ENCODE data around the gene STARD10.

Gene STARD10

DNA sequence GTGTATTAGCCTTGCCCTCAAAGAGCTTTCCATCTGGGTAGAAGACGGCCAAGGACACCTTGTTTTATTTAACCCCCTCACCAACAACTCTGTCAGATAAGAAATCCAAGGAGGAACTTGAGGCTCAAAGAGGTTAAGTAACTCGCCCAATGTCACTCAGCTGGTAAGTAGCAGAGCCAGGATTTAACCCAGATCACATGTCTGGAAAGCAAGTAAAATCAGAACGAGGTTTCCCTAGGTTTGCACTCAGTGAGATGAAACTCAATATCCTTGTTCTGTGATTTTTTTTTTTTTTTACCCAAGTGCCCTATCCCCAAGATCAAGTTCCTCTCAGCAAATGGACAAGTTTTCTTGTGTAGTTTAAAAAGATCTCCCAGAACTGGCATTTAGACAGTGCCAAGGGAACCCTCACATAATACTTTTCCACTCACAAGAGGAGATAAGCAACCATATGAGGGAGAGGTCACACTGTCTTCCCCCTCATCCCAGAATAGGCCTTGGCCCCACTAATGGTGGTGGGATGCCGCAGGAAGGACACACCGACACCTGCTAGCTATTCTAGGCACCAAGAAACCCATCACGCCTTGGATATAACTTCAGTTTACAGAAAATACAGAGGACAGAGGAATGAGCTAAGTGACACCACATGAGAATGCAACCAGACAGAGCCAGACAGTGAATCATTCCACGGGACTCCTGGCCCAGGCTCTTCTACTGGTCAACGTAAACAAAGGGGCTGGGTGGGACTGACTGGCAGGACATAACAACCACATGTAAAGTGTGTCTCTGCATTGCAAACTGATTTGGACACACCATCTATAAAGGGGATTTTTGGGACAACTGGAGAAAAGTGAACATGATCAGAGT, 33.1 kb downstream of the STARD10 start:
- no peak for DNase-seq

DNA sequence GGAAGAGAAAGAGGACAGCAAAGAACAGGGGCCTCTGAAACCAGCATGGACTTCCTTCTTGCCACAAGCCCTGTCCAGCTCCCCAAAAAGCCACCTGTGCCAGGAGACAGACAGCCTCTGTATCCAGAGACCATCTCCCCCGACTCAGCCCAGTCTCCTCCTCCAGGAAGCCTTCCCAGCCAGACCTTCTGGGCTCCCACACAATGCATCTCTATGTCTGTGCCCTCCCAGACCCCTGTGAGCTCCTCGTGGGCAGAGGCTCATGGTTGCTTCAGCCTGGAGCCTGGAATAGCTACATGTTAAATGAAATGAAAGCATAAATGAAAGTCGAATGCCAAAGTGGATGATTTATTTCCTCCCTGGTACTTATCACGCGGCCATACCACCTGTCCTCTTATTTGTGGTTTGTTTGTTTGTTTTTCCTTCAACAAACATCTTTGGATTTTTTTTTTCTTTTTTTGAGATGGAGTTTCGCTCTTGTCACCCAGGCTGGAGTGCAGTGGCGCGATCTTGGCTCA, 34.3 kb downstream of the STARD10 start:
- DNase-seq: peak; percentile 54

DNA sequence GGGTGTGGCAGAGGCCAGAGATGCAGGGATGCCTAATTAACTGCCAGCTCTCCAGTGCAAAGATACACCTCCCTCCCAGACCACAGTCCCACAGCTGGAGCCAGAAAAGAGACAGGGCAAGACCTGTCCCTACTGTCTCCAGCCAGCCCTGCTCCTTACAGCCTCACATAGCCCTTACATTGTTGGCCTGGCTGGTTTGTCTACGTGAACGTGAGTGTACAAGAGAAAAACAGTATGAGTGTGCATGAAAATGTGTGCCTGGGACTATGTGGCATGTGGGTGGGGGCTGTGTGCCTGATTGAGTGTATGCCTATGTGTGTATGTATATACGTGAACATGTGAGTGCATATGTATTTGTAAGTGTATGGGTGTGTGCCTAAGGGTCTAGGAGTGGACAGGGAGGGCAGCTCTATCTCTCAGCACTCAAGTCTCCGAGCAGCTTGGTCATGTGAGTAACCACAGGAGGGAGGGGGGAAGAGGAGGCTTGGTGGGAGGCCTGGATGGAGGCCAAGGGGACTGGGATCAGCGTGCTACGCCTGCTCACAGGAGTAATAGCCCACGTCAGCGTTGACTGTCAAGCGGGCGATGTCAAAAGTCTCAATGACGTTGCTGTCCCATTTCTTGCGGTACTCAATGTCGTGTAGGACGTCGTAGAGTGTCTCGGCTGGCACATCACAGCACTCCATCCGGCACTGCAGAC, 35.0 kb downstream of the STARD10 start:
- DNase-seq: peak; percentile 71

DNA sequence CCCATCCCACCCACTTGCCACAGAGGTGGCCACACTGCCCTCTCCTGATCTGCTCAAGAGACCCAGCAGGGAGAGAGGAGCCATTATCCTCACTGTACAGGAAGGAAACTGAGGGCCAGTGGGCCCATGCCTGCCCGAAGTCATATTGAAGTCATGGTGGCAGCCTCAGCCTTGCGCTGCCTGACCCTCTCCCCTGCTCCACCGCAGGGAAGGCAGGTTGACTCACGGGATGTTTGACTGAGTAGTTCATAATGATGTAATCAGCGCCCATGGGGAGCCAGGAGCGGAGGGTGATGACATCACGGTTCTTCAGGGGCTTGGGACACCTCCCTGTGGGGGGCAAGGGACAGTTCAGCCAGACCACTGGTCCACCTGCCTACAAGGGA, 35.5 kb downstream of the STARD10 start:
- DNase-seq: no peak

DNA sequence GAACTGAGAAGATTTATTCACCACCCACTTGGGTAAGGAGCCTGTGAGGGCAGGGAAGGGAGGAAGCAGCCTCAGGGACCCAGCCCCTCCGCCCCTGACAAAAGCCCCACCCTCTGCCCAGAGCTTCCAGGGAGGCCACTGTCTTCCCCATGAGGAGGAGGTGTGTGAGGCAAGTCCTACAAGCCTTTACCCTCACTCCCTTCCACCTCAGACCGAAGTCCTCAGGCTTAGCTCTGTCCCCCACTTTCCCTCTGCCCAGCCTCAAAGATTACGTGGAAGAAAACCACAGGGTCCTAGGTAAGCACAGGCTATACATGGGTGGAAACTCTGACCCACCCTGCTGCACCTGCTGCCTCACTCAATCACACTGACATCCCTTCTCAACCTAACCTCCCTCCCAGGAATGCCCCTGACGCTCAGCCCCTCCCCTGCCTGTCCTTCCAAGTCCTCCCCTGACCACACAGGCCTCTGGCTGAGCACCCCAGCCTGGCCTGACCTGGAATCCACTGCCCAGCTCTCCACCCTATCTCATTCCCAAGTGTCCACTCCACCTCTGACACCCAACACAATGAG, 38.0 kb downstream of the STARD10 start:
- no peak for DNase-seq

DNA sequence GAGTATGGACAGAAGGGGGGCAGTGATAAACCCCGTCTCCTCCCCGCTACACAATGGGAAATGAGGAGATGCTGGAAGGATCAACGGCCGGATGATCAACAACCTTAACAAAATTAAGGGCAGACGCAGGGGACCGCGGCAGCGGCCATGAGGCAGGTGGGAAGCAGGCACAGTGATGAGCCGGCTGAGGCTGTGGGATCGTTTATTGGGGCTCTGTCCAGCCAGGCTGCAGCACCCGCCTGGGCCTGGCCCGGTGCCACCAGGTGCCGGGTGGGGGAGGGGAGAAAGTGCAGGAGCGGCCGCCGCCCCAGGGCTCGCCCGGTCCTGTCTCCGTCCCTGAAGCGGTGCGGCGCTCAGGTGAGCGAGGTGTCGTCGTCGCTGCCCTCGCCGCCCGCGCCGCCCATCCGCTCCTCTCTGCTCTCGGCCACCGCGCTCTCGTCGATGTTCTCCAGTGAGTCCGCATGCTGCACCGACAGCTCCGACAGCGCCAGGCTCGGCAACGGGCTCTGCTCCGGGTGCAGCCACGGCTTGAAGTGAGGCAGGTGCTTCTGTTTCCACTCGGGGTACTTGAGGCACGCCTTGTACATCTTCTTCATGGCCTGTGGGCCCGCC, 39.2 kb downstream of the STARD10 start:
- no peak for DNase-seq

DNA sequence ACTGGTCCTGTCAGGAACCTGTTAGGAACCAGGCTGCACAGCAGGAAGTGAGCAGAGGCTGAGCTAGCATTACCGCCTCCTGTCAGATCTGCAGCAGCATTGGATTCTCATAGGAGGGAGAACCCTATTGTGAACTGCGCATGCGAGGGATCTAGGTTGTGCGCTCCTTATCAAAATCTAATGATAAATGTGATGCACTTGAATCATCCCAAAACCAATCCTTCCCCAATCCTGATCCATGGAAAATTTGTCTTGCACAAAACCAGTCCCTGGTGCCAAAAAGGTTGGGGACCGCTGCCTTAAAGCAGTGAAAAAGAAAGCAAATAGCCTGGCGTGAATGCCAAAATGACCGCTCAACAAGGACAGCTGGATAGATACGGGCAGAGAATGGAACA, 39.7 kb downstream of the STARD10 start:
- DNase-seq: no peak

DNA sequence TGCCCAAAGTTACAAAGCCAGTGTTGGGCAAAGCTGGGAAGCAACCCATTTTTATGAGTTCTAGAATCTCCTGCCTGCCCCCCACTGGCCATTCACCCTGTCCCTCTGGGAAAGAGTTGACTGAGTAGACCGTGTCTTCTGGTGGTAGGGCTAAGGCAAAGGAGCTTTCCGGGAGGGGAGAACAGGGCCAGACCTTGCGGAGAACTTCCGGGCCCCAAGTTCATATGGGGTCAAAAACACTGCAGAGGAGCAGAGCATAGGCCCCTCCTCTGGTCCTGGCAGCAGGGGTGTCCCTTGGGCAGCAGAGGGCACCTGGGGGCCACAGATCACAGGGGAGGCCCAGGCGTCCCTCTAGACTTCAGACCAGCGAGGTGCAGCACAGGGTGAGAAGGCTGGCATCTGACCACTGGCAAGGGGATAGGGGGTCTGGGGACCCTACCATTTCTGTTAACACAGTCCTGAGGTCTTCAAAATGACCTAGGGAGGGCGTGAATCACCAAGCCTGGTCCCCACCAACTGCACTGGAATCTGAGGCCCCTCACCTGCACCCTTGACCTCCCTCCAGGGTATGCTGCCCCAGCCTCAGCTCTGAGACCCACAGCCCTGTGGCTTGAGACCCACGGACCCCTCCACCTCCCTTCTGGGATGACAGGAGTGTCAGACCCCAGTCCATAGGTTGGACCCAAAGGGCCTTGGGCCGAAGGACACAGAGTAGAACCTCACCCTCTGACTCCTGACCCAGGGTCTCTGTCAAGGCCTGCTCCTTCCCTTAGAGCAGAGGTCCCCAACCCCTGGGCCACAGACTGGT, 40.3 kb downstream of the STARD10 start:
- no peak for DNase-seq

DNA sequence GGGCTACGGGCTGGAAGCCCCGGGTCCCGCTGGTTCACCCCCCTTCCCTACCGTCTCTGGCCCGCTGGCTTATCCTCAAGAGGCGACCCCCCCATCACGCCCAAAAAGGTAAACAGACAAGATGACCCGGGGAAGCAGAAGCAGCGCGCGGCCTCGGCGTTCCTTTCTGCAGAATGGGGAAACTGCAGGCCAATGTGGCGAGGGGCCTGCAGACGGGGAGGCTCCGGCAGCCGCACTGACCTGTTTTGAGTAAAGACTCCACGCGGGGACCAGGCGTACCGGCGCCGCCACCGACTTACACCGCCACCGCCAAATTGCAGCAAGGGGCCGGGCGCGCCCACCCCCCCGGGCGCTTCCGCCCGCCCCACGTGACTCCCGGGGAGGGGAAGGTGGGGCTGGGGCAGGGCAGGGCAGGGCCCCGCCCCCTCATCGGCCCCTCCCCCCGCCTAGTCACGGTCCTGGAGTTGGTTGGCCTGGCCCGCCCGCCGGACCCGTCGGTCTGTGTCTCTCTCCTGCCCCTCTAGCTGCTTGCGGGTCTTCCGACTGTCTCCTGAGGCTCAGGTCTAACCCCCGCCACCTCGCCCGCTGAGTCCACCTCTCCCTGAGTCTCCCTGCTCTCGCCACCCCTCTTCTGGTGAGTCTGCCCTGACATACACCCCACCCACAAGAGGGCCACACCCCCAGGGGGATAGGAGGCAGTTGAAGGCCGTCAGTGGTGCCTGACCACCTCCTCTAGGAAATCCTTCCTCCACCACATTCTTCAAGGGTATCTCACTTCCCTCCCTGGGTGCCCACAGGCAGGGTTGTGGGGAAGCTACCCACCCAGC, 41.5 kb downstream of the STARD10 start, which contains the start of gene ARAP1:
Gene ARAP1, minus strand, starts transcription at position 321 of the 827 bp plus-strand sequence. CDS start 25,280 bp downstream, outside the sequence.
- DNase-seq: no peak

DNA sequence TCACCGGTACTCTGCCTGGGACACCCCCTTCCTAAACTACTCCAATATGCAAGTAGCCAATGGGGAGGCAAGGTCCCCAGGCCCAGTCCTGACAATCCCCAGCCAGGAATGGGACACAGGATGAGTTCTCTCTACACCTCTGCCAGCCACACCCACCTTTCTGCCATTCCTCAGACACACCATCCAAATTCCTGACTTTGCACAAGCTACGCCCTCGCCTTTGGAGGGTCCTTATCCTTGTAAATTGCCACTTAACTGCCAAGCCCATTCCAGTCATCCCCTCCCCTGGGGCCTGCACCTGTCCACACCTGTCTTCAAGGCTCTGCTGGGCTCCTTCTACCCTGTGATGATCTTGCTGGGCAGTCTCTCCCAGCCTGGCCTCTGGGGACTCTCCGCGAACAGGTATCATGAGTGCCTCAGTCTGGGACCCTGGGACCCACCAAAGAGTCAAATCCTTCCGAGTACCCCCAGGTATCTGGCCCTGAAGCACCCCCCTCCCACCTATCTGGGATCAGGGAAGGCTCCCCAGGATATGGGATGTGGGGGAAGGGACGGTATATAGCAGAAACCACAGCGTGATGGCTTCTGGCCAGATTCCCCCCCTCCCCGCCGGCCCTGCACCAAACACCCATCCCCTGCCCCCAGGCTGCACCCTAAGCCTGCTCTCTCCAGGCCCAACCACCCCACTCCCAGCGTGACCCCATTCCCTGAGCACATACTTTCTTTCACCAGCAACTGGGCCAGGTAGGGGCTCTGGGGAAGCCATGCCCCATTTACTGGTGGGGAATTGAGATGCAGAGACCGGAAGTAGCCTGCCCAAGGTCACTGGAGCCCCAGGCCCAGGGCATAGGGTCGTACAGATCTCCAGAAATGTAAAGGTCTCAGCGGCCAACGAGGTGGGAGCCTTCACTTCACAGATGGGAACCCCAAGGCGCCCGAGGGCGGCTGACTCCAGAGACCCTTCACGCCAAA, 42.4 kb downstream of the STARD10 start:
- no peak for DNase-seq

DNA sequence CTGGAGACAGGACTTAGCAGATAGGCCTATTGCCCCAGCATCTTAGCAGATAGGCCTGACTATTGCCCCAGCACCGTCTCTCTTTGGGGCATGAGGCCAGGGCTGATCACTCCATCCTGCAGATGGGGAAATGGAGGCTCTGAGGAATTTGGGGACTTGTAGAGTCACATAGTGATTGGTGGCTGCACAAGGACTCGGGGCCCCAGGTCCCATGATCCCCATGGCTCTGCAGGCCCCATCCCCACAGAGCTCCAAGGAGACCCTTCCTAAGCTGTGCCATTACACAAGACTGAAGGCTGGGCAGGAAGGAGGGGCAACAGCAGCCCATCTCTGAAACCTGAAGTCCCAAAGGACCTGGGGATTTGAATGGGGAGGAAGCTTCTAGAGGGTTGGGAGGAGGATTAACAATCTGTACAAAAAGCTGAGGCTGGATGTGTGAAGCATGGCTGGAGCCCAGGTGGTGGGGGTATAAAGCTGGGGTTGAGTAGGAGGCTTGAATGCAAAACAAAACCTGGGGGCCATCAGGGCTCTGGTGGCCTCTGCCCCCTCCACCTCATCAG, 43.2 kb downstream of the STARD10 start:
- DNase-seq: no peak

DNA sequence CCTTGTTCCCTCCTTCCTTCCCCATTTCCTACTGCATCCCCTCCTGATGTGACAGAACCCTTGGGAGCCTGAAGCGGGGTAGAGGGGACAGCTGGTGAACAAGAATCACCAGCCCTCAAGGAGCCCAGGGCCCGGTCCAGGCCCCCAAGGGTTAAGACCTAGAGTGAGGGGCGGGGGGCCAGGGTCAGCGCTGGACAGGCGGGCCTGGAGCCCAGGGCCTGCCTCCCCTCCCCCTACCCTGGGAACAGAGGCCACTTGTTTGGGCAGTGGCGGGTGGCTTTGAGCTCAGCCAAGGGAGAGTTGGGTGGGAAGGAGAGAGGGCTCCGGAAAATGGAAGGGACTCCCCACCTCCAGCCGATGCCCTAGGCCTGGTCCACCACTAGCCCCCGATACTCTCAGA, 43.8 kb downstream of the STARD10 start:
- DNase-seq: no peak

DNA sequence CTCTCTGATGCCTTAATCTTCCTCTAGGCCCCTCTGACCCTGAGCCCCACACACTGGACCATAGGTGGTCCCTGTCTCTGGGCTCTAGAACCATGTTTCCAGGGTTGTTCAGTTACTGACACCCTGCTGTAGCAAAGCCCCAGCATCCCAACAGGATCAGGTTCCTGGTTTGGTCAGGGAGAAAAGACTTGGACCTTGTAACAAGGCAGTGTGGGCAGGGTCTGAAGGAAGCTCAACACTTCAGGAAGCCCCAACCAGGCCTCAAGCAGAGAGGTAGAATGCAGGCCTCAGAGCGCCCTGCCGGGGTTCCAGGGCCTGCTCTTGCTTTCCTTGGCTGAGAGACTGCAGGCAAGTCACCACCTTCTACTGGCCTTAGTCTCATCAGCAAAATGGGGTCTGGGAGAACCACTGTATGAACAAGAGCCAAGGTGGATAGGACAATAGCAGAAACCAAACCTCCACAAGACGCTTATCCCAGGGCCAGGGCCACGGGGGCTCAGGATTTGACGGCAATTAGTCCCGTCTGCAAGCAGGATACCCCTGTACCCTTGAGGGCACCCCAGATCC, 46.5 kb downstream of the STARD10 start:
- DNase-seq: no peak

DNA sequence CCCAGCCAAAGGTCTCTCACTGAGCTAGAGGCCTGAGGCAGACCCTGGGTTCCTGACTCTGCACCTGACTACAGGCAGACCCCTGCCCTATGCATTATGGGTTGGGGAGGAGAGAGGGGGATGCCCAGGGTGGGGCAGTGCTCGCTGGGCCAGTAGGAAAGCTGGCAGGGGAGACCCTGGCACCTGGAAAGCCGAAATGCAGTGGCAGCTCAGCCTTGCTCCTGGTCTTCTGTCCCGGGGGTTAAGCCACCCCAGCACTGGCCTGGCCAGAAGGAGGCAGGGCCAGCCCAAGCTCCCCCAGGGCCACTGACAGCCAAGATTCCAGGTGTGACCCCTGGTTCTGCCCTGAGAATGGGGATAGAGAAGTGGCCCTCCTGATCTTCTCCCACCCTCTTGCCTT, 47.0 kb downstream of the STARD10 start:
- no peak for DNase-seq

DNA sequence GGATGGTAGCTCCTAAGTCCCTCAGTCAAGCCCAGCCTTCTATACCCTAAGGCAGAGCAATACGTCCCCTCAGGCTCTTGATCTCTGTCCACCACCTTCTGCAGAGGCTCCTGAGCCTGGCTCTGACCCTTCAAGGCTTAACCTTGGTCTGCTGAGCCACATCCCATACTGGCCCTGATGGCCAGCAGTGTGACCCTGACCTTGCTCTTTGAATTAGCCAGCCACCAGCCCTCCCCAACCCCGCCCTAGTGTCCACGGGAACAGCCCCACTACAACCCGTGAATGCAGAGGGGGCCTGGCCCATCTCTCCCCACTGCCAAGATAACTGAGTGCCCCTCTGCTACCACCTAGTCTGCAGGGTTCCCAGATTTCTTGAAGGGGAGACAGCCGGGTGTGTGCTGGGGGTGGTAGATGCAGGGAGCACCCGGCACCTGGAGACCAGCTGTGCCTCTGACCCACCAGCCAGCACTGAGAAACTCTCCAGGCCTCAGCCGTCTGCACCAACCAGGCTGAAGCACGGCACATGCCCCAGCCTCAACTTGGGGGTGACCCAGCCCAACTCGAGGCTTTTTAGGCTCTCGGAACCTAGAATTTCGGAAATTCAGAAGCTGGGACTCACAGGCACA, 47.8 kb downstream of the STARD10 start:
- no peak for DNase-seq

DNA sequence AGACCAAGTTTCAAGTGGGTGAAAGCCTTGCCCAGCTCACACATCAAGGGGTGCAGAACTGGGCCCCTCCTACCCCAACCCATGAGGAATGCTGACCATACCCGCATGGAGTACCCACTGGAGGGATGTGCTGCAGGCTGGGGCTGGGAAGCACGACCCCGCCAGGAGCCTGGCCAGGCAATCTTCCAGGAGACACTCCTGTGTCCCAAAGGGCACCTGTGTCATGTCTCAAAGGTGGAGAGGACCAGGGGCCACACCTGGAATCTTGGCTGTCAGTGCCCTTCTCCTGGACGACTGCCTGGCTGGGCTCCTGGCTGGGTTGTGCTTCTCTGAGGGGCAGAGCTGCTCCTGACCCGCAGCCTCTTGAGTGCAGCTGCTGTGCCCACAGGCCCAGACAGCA, 48.3 kb downstream of the STARD10 start:
- no peak for DNase-seq

DNA sequence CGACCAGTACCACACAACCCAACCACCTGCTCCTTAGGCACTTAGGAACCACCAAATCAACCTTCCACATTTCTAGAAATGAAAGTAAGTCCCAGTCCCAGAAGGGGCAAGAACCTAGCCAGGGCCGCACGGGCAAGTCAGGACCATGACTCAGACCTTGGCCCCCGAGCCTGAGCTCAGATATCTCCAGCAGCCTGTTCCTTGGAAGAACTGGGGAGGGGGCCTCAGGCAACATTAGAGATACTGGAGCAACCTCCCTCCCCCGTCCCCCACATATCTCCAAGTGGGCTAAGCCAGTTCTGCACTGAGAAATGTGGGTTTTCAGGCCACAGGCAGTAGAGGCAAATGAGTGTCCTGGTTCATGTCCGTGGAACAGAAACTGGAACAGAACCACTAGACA, 49.4 kb downstream of the STARD10 start:
- no peak for DNase-seq

DNA sequence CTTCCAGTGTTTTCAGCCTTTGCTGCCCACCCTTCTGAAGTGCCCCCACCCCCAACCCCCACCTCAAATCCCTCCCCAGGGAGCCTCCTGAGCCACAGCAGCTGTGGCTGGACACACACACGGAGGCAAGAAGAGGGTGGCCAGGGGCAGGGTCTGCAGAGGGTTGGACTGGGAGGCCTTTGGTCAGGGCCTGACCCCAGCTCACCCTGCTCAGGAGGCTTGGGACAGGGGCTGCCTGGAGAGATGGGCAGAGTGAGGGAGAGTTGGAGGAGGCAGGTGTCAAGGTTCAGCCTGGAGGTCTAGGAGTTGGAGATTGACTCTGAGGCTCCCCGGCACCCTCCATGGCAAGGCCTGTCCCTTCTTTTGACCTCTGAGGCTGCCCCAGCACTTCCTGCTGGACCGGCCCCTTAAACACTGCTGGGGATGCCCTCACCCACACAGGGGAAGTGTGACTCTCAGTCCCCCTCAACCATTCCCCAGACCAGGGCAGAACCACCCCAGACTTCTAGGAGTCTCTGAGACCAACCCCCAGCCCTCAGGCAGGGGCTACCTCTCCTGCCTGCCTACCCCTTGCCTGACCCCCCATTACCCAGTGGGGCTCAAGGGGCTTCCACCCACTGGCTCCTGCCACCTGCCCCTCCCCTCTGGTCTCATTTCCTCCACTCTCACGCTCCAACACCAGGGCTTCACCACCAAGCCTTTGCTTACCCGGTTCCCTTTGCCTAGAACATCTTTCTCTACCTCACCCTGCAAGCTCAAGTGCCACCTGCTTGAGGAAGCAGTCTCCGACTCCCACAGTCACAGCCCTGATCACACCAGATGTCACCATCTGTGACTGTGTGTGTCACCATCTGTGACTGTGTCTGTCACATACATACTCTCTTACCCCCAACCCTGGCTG, 50.3 kb downstream of the STARD10 start:
- no peak for DNase-seq

Data from NCI-H2107 (cell line).